Activated CD8-positive, alpha-beta memory T cell treated with anti-CD3 and anti-CD28 coated beads for 24 hours (primary cell): Measurements from ENCODE around the gene SH3BP2.
"Not testable (repeated sequence)": the region's sequence is repeated elsewhere in the genome, so short reads cannot be mapped to it uniquely, and the experiment has no call there.

ENCODE experiments used
- DNase-seq: peaks from one replicate; pipeline ENCODE4 v3.0.0-alpha.2; 2020

Gene SH3BP2

DNA sequence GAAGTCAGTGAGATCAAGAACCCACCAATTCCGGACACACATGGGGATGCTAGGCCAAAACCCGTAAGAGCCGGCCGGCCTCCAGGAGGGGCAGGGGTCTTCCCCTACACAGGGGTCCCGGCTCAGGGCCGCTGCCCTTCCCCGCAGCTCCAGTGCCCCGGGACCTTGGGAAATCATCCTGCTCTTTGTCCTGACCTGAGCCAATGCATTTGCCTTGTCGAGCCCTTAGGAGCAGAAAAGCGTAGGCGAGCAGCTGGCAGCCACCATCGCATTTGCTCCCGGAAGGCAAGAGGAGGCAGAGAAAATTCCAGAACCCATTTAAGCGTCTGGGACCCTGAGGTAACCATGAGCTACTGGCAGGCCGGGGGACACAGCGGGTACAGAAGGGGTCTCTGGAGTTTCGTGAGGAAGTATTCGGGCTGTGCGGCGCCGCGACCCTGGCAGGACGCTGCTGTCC, 29.3 kb upstream of the SH3BP2 start:
- DNase-seq = no peak

DNA sequence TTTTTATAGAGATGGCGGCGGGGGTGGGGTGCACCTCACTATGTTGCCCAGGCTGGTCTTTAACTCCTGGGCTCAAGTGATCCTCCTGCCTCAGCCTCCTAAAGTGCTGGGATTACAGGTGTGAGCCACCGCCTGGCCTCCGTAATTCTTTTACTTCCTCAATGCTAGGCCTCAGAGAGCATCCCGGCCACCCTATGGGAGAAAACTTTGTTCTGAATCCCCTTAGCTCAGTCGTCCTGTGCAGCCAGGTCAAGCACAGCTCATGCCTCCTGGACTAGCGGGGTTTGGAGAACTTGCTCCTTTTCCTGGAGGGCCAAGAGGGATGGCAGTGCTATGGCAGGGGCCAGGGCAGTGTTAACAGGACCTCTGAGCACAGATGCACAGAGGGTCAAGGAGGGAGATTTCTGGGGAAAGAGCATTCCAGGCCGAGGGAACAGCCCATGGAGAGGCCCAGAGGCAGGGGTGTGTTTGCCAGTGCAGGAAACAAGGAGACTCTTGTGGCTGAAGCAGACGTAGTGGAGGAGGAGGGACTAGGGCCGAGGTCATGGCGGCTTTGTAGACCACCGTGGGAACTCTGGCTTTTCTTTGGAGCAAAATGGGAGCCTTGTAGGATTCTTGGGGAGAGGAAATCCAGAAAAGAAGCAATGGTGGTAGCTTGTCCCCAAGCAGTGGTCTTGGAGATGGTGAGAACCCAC, 26.9 kb upstream of the SH3BP2 start:
- DNase-seq = no peak

- DNase-seq = no peak
These were observed 25.7 kb upstream of the SH3BP2 start for GRCh38 chr4:2767046-2767704.

- no peak for DNase-seq
These were observed 25.2 kb upstream of the SH3BP2 start for GRCh38 chr4:2767705-2768074.

- DNase-seq = no peak
These were observed 24.8 kb upstream of the SH3BP2 start for GRCh38 chr4:2768124-2768523.

DNA sequence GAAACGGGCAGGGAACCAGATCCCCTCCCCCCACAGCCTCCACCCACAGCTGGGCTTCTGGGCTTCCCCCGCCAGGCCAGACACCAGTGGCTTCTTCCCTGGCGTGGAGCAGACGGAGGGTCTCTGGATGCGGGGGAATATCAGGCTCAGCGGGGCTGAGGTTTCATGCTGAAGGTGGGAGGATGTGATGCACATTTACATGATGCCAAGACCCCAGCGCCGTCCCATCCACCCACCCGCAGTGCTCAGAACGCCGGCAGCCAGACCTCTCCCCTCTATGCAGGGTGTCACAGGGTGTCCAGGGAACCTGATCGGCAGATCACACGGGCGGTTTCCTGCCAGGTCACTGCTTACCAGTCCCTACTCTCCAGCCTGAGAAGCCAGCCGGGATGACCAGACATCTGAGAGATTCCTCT, 24.0 kb upstream of the SH3BP2 start:
- DNase-seq = no peak

- DNase-seq = no peak
These were observed 21.6 kb upstream of the SH3BP2 start for GRCh38 chr4:2771264-2771663.

- DNase-seq = not testable (repeated sequence)
These were observed 12.2 kb upstream of the SH3BP2 start for GRCh38 chr4:2780643-2781042.

DNA sequence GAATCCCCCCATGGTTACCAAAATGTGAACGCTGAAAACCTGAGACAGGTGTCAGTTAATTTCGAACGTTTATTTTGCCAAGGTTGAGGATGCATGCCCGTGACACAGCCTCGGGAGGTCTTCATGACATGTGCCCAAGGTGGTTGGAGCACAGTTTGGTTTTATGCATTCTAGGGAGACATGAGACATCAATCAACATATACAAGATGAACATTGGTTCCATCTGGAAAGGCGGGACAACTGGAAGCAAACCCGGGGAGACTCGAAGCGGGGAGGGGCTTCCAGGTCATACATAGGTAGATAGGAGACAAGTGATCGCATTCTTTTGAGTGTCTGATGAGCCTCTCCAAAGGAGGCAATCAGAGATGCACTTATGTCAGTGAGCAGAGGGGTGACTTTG, 11.0 kb upstream of the SH3BP2 start:
- no peak for DNase-seq

DNA sequence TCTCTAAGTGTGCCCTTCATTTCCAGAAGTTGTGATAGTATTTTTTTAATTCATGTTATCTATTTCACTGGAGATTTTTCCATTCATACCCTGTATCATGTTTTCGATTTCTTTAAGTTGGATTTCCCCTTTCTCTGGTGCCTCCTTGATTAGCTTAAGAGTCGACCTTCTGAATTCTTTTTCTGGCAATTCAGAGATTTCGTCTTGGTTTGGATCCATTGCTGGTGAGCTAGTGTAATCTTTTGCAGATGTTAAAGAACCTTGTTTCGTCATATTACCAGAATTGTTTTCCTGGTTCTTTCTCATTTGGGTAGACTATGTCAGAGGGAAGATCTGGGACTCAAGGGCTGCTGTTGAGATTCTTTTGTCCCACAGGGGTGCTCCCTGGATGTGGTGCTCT, 9.1 kb upstream of the SH3BP2 start:
- DNase-seq = no peak

- DNase-seq = no peak
These were observed 7.3 kb upstream of the SH3BP2 start for GRCh38 chr4:2785613-2786012.

GRCh38 chr4:2786152-2786671, 6.7 kb upstream of the SH3BP2 start:
- DNase-seq = peak; percentile 85

DNA sequence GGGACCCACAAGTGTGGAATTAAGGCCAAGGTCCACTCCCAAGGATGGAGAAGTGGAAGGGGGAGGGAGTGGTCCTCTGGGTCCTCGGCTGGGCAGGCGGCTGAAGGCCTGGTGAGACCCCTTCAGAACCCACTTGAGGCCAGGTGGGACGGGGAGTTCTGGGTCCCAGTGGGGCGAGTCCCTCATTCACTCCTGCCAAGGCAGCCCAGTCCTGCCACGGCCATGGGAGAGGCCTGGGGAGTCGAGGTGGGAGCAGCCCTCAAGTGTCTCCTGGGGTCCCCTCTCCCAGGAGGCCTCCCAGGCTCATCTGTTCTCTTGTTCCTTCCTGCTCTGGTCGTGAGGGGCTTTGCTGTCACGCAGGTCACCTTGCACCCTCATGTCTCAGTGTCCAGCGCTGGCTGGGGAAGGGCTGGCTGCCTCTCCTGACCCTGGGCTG, 6.1 kb upstream of the SH3BP2 start:
- peak; percentile 79 for DNase-seq

DNA sequence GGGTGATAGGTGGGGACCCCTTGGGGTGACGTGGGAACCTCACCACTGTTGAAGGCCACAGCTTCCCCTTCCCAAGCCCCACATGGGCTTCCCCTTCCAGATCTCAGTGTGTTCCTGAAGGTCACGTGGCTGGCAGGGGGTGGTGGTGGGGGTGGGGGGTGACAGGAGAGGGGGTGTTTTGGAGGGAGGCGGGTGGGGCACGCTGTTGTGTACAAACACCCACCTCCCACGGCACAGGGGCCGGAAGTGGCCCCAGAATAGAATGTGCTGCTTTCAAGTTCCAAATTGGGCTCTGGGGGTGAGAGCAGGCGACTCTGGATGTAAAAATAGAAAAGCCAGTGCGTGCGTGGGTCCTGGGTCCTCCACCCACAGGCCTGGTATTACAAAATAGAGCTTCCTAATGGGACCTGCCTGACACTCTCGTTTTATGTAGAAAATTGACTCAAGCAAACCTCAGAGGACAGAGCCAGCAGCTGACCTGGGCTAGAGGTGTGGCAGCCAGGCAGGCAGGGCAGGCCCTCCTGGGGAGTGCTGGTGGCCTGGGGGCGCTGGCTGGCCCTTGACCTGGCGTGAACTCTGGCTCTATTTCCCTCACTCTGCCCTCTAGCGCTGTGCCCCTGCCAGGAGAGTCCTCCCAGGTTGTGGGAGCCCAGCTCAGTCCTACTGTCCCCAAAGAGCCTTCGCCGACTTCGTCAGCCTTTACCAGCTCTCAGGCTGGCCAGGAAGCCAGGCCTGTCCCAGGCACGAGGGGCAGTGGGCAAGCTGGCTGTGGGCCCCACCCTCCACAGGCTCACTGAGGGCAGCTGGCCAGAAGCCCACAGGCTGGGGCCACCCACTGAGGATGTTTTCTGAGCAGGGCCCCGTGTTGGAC, 5.4 kb upstream of the SH3BP2 start:
- DNase-seq = peak; percentile 84

DNA sequence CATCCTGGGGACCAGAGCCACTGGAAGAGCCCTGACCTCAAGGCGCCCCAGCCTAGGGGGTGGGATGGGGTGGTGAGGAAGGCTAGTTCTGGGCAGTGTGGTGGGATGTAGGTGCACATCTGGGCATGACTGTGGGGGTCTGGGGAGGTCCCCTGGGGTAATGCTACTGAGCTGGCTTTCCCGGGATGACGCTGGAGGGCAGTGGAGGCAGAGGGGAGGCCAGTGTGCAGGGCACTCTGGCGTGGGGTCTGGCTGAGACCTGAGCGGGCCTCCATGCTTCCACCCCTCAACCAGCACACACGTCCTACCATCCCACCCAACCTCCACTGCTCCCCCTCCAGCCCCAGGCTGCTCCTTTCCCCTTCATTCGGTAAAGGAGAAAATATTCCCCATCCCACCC, 4.8 kb upstream of the SH3BP2 start:
- DNase-seq = no peak

- peak; percentile 61 for DNase-seq
These were observed 4.3 kb upstream of the SH3BP2 start for GRCh38 chr4:2788532-2789103.

DNA sequence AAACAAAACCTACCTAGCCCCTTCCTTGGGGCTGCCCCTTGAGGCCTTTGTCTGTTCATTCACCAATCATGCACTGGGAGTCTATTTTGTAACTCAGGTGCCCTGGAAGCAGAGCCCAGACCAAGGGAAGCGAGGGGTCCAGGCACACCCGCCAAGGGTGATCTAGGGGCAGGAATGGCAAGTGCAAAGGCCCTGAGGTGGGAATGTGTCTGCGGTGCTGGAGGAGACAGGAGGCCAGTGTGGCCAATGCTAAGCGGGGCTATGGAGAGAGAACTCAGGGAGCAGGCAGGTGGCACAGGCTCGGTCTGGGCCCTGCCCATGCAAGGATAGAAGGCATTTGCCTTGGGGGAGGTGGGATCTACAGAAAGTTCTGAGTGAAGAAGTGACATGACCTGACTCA, 3.5 kb upstream of the SH3BP2 start:
- peak; percentile 54 for DNase-seq

GRCh38 chr4:2789793-2790582, 2.9 kb upstream of the SH3BP2 start:
- DNase-seq = no peak

- DNase-seq = no peak
These were observed 2.0 kb upstream of the SH3BP2 start for GRCh38 chr4:2790583-2791517.

DNA sequence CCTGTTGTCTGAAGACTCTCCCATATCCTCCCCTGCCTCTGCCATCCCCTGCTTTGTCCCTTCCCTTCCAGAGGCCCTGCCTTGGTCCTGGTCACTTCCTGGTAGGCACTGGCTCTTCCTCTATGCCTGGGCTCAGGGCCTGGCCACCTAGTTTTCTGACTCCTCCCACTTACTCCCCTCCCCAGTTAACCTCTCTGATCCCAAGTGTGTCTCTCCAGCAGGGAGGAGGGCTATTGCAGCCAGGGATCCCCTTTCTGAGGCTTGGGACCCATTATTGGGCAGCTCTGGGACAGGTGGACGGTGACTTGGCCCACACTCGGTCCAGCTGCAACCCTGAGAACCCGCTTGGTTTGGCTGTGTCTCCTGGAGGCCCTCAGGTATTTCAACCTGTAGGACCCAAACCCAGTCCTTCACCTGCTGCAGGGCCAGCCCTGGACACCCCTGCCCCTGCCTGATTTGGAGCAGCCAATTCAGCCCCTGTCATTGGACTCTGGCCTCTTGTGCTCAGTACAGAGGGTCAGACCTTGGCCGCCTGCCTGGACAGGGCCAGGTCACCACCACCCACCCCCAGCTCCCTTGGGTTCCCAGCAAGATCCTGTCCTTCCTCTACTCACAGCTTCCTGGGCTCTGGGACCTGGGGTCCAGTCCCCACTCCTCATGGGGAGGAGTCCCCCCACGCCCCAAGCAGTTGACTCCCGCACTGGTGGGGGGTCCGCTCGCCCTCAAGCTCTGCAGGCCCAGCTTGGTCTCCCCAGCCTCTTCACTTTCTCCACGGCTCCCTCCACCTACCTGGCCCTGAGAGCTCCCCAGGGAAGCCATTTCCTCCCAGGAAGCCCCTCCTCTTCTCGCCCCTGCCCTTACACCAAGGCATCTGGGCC, 1.1 kb upstream of the SH3BP2 start:
- DNase-seq = peak; percentile 58
